NCI-H128 (cell line): ENCODE measurements around the gene MYH14.

Source experiments
- DNase-seq: peaks from one replicate; lab custom pipeline; 2025; ENCODE audit not compliant: unreplicated experiment; lab: John Stamatoyannopoulos, UW

MYH14 gene

DNA sequence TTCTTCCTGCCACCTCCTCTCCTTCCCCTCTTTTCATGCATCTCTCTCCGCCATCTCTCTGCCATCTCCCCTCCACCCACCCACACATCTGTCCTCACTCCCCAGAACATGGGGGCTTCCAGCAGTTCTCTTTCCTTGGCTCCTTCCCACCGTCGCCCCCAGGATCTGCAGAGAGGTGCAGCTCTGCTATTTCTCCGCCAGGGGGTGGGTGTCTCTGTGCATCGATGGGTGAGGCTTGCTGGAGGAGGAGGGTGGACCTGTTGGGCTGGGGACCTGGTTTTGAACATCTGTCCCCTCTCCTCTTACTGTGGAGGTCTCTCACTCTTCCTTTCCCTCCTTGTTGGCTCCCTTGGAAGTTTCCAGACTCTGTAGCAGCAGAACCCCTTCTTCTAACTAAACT is 51.7 kb downstream of the MYH14 start:
- DNase-seq = no peak

DNA sequence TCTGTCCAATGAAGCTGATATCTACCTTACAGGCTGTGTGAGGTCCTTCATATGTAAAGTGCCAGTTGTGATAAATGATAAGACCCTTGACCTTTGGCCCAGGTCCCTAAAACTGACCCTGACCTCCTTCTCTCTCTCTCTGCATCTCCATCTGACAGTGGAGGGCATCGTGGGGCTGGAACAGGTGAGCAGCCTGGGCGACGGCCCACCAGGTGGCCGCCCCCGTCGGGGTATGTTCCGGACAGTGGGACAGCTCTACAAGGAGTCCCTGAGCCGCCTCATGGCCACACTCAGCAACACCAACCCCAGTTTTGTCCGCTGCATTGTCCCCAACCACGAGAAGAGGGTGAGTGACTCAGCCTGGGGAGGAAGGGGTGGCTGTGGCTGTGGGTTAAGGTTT is 53.7 kb downstream of the MYH14 start:
- DNase-seq = no peak

DNA sequence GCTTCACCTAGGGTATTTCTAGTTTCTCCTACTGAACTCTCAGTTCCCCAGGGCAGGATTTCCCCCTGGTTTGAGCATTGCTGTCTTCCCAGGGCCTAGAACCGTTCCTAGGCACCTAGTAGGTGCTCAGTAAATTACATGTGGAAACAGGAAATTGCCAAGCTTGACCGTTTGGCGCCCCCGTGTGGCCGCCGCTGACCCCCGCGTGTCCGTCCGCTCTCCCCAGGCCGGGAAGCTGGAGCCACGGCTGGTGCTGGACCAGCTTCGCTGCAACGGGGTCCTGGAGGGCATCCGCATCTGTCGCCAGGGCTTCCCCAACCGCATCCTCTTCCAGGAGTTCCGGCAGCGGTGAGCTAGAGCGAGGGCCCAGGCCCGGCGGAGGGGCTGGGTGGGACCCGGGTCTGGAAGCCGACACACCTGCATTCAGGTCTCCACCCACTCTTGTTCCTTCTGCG is 55.5 kb downstream of the MYH14 start:
- no peak for DNase-seq

DNA sequence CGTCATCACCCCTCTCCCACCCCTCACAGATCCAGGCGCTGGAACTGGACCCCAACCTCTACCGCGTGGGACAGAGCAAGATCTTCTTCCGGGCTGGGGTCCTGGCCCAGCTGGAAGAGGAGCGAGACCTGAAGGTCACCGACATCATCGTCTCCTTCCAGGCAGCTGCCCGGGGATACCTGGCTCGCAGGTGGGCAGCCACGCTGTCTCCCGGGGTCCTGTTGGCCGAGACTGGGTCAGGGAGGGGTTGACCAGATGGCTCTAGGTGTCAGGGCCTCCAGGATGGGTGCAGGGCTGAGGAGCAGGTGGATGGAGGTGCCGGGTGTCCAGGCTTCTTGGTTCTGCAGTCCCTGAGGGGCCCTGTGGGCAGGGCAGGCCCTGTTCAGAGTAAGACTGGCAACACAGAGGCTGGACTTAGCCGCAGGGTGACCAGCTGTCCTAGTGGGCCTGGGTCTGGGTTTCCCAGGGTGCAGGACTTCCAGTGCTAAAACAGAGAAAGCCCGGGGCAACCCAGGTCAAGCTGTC is 58.1 kb downstream of the MYH14 start:
- no peak for DNase-seq

DNA sequence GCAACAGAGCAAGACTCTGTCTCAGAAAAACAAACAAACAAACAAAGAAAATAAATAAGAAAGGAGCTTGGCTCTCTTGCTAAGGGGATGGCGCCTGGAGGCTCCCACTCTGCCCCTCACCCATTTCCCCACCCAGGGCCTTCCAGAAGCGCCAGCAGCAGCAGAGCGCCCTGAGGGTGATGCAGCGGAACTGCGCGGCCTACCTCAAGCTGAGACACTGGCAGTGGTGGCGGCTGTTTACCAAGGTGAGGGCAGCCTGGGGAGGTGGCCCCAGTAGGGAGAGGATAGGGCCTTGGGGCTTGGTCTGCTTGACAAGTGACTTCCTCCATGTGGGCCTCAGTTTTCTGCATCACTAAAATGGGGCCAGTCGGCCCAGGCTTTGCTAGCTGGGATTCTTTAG is 59.8 kb downstream of the MYH14 start:
- no peak for DNase-seq

DNA sequence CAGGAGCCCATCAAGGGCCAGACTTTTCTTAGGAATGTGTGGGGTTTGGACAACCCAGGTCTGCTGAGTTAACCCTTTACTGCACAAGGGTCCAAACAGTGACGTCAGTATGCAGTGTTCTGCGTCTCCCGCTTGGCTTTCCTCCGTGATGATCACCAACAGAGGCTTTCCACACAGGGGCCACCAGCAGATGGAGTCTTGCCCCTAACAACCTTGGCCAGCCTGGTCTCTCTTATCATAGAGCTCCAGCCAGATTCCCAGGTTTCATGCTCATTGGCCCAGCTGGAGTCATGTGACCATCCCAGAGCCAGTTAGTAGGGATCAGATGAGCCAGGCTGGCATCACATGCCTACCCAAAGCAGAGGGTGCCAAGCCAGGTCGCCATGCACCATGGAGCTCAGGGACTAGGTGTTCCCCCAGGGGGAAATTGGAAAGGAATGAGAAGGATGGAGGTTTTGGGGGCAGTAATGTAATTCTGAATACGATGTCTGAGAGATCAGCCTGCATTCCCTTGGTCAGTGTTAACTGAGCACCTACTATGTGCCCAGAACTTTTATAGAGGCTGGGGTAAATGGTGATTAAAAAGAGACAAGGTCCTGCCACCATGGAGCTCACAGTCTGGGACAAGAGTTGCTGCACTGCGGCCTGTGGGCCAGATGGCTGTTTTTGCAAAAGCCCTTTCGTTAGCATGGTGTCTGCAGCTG is 61.2 kb downstream of the MYH14 start:
- no peak for DNase-seq

DNA sequence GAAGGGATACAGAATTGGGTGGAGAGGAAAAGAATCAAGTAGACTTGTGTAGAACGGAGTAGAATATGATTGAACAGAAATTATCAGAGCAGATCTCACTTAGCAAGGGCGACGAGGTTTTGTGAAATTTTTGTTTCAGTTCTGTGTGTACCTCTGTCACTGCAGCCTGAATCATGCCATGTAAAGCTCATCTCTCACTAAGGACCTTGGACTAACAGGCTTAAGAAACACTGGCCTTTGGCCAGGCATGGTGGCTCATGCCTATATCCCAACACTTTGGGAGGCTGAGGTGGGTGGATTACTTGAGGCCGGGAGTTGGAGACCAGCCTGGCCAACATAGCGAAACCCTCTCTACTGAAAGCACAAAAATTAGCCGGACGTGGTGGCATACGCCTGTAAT is 62.6 kb downstream of the MYH14 start:
- no peak for DNase-seq

DNA sequence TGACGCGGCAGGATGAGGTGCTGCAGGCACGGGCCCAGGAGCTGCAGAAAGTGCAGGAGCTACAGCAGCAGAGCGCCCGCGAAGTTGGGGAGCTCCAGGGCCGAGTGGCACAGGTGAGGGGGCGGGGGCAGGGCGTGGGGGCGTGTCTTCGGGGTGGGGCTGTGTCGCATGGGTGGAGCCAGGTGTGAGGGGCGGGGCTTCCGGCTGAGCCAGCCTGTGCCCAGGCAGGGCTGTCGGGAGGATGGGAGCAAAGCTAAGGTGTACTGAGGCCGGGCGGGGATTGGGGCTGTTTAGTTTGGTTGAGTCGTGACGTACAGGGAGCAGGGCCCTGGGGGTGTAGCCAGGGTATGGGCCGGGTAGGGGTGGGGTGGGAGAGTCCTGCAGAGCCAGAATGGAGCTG is 63.5 kb downstream of the MYH14 start:
- DNase-seq = no peak

DNA sequence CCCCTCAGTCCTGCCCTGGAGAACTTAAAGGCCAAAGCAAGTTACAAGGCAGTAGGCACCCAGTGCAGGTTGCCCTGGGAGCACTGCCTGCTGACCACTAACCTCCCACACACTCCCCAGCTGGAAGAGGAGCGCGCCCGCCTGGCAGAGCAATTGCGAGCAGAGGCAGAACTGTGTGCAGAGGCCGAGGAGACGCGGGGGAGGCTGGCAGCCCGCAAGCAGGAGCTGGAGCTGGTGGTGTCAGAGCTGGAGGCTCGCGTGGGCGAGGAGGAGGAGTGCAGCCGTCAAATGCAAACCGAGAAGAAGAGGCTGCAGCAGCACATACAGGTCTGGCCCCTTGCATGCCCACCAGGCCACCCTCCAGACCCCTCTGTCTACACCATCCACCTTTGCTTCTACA is 64.6 kb downstream of the MYH14 start:
- no peak for DNase-seq

DNA sequence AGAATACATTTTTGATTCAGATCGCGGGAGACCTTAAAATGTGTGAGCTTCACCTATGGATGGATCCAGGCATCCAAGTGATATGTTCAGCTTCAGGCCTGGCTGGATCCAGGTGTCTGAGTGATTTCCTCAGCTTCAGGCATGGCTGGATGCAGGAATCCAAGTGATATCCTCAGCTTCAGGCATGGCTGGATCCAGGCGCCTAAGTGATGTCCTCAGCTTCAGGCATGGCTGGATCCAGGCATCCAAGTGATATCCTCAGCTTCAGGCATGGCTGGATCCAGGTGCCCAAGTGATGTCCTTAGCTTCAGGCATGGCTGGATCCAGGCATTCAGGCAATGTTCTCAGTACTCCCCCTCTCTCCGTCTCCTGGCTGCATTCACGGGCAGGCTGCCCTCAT is 65.1 kb downstream of the MYH14 start:
- no peak for DNase-seq

DNA sequence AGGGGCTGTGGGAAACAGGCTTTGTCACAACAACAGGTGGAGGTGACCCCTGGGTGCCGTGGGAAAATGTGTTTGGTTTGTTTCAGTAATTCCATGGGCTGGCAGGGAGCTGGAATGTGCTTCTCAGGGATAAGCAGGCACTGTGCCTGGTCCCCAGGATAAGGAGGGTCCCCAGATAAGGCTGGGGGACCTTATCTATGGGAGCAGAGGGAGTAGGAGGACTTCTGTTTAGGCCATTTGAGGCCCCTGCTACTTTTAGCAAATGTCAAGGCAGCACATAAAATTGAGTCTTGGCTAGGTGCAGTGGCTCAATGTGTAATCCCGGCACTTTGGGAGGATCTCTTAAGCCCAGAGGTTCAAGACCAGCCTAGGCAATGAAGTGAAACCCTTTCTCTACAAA is 66.2 kb downstream of the MYH14 start:
- DNase-seq = no peak

DNA sequence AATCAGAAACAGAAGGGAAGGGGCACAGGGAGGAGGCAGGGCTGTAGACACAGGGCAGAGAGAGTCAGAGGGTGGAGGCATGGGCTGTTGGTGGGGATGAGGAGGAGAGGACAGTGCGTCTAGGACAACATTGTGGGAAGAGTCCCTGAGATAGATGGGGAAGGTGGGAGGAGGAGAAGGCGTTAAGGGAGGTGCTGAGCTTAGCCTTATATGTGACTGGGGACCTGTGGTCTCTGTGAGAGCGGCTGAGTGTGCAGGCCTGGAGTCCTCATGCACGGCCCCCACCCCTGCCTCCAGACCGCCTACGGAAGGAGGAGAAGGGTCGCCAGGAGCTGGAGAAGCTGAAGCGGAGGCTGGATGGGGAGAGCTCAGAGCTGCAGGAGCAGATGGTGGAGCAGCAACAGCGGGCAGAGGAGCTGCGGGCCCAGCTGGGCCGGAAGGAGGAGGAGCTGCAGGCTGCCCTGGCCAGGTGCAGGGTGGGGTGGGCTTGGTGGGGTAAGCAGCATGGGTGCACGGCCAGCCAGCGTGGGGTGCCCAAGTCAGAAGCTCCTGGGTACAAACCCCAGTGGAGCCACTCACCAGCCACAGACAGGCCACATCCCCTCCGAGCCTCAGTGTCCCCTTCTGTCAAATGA is 69.0 kb downstream of the MYH14 start:
- DNase-seq = no peak

DNA sequence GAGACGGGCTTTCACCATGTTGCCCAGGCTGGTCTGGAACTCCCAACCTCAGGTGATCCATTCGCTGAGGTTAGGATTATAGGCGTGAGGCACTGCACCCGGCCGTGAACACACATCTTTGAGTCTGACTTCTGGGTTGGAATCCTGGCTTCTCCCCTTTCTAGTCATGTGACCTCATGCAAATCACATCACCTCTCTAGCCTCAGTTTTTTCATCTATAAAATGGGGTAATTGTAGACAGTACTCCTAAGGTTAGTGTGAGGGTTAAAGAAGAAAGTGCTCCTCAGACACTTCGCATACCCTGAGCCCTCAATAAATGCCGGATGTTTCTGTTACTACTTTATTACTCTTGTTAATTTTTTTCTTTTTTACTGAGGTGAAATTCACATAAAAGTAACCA is 70.4 kb downstream of the MYH14 start:
- no peak for DNase-seq

DNA sequence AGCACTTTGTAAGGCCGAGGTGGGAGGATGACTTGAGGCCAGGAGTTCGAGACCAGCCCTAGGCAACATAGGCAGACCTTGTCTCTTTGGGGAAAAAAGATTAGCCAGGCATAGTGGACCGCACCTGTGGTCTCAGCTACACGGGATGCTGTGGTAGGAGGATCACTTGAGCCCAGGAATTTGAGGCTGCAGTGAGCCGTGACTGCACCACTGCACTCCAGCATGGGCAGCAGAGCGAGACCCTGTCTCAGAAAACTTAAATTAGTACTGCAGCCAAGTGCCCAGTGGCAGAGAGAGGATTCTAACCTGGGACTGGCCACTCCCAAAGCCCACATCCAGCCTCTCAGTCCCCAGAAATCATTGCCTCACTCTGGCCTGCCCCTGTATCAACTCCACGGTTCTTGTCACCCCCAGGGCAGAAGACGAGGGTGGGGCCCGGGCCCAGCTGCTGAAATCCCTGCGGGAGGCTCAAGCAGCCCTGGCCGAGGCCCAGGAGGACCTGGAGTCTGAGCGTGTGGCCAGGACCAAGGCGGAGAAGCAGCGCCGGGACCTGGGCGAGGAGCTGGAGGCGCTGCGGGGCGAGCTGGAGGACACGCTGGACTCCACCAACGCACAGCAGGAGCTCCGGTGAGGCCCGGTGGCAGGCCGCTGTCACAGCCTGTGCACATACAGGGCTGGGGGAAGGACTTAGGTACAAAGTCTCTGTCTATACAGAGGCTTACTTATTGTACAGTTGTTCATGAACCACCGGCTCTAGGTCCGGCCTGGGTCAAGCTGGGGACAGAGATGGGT is 72.4 kb downstream of the MYH14 start:
- no peak for DNase-seq

DNA sequence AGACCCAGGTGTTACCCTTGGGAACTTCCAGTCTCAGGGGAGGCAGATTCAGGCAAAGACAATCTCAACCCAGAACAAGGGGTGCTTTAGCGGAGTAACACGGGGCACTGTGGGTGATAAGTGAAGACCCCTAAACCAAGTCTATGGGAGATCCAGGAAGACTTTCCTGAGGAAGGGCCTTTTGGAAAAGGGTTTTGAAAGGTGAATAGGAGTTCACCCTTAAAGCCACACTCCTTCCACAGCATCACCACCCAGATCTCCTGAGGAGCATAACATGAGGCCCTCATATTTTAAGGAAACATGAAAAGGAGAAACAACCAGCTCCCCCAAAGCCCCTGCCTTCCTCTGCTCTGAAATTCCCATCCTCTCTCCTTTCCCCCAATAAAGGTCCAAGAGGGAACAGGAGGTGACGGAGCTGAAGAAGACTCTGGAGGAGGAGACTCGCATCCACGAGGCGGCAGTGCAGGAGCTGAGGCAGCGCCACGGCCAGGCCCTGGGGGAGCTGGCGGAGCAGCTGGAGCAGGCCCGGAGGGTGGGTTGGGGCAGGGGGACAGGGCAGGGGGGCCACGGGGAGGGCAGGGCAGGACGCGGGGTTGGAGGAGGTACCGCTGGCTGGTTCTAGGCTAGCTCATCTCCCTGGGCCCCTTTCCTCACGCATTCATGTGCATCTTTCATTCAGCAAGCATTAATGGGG is 73.1 kb downstream of the MYH14 start:
- no peak for DNase-seq

DNA sequence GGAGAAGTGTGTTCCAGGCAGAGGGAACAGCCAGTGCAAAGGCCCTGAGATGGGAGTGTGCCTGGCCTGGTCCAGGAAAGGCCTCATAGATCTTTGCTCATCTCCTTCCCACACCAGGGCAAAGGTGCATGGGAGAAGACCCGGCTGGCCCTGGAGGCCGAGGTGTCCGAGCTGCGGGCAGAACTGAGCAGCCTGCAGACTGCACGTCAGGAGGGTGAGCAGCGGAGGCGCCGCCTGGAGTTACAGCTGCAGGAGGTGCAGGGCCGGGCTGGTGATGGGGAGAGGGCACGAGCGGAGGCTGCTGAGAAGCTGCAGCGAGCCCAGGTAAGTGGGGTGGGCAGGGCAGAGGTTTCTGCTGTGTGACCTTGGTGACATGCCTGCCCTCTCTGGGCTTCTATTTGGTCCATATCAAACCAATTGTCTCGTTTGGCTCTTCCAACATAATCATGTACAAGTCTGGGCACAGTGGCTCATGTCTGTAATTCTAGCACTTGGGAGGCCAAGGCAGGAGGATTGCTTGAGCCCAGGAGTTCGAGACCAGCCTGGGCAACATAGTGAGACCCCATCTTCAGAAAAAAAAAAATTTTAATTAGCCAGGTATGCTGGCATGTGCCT is 74.7 kb downstream of the MYH14 start:
- DNase-seq = no peak

DNA sequence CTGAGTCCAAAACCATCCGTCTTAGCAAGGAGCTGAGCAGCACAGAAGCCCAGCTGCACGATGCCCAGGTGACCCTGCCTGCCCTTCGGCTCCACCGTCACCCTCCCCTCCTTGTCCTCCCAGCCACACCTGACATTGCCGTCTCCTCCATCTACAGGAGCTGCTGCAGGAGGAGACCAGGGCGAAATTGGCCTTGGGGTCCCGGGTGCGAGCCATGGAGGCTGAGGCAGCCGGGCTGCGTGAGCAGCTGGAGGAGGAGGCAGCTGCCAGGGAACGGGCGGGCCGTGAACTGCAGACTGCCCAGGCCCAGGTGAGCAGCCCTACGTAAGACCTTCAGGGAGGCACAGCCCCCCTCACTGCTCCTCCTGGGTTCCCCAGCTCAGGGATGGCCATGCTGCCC is 76.7 kb downstream of the MYH14 start:
- no peak for DNase-seq

DNA sequence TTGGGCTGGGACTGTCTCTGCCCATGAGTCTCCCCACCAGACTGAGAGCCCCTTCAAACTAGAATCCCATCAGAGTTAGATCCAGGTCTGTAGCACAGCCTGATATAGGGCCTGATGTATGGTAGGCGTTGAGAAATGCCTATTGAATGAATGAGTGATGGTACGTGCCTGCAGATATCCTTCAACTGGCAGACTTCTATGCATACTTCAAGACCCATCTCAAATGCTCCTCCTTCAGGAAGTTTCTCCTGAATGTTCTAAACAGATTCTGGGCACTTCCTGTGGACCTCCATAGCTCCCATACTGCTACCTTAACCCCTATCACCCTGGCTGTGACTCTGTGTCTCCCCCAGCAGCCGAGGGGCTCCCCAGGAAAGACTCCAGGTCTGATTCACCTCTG is 77.6 kb downstream of the MYH14 start:
- DNase-seq = no peak

DNA sequence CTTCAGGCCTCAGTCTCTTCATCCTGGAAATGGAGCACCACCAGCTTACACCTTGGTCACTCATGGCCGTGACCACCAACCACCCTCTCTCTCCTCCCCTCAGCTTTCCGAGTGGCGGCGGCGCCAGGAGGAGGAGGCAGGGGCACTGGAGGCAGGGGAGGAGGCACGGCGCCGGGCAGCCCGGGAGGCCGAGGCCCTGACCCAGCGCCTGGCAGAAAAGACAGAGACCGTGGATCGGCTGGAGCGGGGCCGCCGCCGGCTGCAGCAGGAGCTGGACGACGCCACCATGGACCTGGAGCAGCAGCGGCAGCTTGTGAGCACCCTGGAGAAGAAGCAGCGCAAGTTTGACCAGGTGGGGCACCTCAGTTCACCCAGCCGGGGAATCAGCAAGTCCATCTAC is 78.1 kb downstream of the MYH14 start:
- no peak for DNase-seq

DNA sequence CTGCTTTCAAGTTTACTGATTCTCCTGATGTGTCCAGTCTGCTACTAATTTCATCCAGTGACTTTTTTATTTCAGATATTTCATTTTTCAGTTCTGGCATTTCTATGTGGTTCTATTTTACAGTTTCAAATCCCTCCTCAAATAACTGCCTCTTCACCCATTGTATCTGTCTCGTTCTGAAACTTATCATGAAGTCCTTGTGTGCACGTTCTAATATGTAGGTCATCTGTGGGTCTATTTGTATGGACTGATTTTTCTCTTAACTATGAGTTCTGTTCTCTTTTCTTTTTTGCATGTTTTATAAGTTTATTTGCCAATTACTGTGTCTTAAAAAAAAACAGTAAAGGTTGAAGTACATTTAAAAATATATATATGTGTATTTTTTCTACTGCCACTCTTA is 82.4 kb downstream of the MYH14 start:
- no peak for DNase-seq

DNA sequence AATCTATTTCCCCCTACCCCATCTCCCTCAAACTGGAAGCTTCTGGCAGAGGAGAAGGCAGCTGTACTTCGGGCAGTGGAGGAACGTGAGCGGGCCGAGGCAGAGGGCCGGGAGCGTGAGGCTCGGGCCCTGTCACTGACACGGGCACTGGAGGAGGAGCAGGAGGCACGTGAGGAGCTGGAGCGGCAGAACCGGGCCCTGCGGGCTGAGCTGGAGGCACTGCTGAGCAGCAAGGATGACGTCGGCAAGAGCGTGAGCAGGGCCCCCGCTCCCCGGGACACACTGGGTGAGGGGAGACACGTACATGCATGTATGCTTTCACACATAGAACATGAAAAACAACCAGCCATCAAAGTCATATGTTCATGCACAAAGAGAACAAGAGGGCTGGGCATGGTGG is 83.0 kb downstream of the MYH14 start:
- DNase-seq = no peak
